Stimulated activated CD4-positive, alpha-beta T cell treated with anti-CD3 and anti-CD28 coated beads, Interleukin-1b, Interleukin-23, amount 100 ng/mL, for 1 hour (primary cell): Measurements from ENCODE around the gene PREX1.

ENCODE experiments used
- DNase-seq, 2 donors: peaks; one replicate each; pipeline ENCODE4 v3.0.0-alpha.2; 2020; ENCODE audit warnings: low read depth in 2 of 2

The PREX1 gene

GRCh38 chr20:48624315-48625020 is 203.3 kb downstream of the PREX1 start:
- DNase-seq, result no peak

DNA sequence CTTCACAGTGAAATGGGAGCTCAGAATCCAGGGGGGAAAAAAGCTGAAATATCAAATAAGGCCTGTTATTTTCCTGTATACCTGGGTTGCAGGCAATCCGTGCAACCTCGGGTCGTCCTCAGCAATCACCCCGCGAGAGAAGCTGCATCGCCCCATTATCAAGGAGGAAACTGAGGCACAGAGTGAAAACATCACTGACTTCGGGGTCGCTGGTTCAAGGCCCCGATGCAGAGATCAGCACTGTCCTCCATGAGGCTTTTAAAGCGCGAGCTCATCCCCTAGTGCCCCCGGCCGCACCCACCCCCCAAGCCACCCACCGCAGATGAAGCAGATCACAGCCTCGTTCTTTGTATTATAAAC is 203.9 kb downstream of the PREX1 start:
- no peak for DNase-seq

GRCh38 chr20:48623176-48623905 is 204.5 kb downstream of the PREX1 start:
- no peak for DNase-seq

- DNase-seq, result no peak
These were observed 205.4 kb downstream of the PREX1 start for GRCh38 chr20:48622421-48622820.

DNA sequence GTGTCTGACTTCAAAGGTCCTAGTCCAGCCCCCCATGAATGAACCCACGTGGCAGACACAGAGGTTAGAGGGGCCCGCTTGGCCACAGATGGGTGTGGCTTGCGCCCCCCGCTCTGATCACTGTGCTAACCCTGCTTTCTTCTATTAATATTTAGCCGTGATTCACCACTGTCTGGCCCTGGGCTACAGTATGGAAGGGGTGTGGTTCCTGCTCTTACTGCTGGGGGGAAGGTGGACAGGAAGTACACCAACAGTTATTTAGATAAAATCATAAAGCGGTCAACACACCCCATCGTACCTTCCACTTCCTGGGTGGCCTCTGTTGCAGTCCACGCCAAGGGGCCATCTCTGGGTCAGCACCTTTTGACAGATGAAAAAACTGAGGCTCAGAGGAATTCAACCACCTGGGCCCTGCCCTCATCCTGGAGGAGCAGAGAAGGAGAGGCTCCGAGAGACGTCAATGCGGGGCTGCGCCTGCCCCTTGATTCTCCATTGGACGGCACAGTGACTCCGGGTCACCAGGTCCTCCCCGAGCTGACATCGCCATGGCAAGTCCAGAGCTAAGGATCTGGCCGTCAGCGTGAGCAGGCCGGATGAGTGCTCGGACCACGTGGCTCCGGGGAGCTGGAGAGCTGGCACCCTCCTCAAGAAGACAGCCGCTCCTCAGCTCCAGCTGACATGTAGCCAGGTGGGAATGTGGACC is 206.3 kb downstream of the PREX1 start:
- no peak for DNase-seq

GRCh38 chr20:48620507-48621375 is 207.1 kb downstream of the PREX1 start:
- DNase-seq, result peak; percentile 29 to 58

GRCh38 chr20:48620154-48620506 is 207.7 kb downstream of the PREX1 start:
- DNase-seq, result no peak

- DNase-seq, result no peak
These were observed 208.4 kb downstream of the PREX1 start for GRCh38 chr20:48619126-48620101.

DNA sequence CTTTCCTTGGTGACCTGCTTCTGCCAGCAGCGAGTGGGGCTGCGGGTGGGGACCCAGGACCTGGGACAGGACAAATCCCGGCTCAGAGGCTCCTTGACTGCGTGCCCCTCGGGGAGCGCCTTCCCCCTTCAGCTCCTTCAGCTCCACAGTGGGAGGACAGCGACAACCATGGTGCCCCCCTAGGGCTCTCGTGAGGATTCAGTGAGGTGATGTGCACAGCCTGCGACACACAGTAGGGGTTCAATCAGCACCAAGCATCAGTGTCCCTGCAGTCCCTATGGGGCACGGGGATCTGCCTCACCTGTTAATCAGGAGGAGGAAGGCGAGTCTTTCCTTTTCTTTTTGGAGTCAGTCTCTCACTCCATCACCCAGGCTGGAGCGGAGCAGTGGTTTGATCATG is 209.2 kb downstream of the PREX1 start:
- no peak for DNase-seq

- DNase-seq, result no peak
These were observed 209.7 kb downstream of the PREX1 start for GRCh38 chr20:48618052-48618451.

DNA sequence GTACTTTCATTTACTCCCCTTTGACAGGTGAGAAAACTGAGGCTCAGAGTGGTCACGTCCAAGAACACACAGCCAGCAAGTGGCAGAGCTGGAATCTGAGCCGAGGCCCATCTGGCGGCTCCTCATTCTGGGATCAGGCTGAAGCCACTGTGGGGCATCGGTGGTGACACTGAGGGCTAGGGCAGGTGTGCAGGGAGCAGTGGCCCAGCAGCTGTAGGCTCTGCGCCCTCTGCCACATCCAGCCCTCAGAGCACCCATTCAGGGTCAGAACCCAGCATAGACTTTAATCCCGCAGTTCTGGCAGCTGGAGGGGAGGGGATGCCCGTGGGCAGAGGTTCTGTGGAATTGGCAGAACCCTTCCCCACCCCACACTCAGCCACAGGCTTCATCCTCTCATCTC is 210.3 kb downstream of the PREX1 start:
- no peak for DNase-seq

GRCh38 chr20:48616481-48616880 is 211.3 kb downstream of the PREX1 start:
- DNase-seq, result no peak

DNA sequence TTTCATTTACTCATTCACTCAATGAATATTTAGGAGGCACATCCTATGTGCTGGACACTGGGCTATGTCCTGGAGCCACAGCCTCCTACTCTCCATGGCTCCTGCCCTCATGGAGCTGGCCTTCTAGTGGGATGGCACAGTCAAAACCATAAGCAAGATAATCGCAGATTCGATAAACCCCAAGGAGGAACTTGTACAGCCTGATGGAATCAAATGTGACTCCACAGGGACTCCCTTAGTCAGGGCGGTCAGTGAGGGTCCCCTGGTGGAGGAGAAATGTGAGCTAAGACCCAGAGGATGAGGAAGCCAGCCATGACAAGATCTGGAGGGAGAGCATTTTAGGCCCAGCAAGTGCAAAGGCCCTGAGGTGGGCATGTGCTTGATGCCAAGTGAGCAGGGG is 211.9 kb downstream of the PREX1 start:
- DNase-seq, result no peak

DNA sequence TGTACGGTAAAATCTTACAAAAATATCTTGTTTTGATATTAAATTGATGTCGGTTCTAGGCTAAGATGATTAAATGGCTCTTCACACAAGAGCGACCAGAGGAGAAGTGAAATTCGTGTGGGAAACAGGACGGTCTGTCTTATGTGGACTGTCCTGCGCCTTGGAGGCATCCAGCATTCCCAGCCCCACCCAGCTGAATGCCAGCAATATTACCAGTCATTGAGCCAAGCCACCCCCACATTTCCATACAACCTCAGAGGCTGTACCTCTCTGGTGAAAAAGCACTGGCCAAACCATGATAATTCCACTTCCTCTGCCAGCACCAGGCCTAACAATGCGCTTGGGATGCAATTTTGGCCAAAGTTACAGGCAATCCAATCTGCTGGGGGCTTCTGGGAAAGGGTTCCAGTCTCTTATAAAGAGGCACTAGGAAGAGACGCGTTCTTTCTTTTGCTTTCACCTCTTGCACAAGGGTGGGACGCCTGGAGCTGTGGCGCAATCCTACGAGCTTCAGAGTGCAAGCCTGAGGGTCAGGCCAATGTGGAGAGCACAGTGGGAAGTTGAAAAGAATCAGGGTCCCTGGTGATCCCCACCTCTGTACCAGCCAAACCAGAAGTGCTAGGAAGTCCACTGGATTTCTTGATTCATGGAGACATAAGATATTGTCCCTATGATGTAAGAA is 213.1 kb downstream of the PREX1 start:
- no peak for DNase-seq

DNA sequence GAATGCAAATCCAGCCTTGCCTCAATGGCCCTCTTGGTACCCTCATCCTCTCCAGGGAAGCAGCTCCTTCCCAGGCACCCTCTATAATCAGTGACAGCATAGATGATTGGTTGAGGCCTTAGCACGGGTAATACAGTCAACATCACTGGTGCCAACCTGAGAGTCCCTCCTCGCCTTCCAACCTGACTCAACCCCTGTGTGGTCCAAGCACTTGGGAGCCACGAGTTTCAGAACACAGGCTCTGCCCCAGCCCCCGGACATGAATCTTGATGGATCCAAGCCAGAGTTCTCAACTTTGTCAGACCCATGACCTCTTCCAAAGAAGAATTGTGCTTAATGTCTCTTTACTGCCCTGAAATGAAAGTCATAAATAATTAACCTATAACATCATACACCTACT is 213.9 kb downstream of the PREX1 start:
- no peak for DNase-seq

DNA sequence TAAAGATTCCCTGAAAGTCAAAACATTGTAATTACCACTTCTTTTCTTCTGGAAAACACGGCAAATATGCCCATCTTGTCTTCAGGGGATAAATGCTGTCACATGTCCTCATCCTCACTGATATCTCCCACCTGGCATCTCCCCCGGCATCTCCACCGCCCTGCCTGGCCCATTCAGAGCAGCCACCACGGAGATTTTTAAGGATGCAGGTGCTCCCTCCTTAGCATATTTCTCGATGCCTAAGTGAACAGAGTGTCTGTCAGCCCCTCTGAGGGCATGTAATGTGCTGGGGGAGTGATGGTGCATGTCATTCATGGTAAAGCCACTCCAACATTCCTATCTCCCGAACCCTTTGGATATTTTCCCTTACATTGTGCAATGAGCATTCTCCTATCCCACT is 215.5 kb downstream of the PREX1 start:
- no peak for DNase-seq

DNA sequence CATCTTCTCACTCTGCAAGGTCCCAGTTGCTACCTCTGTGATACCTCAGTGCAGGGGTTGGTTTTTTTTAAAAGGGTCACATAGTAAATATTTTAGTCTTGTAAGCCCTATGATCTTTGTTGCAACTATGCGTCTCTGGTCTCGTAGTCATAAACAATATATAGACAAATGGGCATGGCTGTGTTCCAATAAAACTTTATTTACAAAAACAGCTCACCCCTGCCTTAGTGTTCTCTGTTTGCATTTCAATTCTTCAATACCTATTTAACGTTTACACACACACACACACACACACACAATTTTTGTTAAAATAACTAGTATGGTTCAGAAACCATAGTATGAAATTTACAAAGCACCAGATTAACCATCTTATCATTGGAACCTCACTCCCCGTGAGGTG is 216.8 kb downstream of the PREX1 start:
- DNase-seq, result no peak

DNA sequence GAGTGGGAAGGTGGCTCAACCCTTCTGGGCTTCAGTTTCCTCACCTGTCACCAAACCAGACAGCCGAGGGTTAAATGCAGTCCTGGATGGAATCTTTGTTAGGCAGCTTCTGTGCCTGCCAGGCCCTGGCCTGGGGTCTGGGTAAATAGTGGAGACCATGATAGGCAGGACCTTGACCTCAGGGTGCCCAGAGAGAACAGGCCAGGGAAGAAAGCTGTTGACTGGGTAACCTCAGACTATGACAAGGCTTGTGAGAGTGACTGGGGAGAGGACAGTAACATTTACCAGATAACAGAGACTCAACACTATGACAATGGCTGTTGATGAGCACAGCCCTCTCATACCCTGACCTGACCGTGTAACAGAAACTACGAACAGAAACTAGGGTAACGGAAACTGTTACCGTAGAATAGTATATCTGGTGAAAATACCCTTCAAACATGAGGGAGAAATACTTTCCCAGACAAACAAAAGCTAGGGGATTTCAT is 218.3 kb downstream of the PREX1 start:
- no peak for DNase-seq

DNA sequence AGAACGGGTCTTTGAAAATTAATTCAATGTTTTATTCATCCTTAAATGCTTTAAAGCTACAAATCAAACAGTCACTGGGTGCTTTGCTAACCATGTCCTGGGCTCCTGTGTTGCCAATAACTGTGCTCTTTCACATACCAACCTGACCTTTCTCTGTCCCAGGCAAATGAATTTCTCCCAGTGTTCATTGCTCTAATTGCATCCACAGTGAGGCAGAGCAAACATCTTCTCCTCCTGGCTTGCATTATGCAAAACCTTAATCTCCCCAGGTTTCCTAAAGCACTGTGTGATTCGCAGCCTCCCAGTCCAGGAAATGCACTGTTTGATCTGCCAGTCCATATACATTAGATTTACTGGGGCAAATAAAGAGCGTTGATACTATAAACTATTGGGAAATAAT is 219.0 kb downstream of the PREX1 start:
- DNase-seq, result no peak

DNA sequence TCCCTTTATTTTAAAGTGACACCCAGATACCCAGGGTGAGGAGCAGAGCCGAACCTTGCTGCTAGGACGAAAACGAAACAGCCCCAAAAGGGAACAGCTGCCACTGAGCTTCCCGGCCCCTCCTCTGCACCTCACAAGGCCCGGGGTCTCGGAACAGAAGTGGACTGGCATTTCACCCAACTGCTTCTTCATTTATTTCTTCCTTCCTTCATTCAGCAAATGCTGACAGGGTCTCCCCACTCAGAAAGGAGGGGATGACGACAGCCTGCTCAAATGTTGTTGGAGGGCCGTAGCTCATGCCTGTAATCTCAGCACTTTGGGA is 220.3 kb downstream of the PREX1 start:
- no peak for DNase-seq
